ENCODE data around the gene ZDHHC14.
"Not testable (repeated sequence)": the region's sequence is repeated elsewhere in the genome, so short reads cannot be mapped to it uniquely, and the experiment has no call there.

ZDHHC14 gene

DNA sequence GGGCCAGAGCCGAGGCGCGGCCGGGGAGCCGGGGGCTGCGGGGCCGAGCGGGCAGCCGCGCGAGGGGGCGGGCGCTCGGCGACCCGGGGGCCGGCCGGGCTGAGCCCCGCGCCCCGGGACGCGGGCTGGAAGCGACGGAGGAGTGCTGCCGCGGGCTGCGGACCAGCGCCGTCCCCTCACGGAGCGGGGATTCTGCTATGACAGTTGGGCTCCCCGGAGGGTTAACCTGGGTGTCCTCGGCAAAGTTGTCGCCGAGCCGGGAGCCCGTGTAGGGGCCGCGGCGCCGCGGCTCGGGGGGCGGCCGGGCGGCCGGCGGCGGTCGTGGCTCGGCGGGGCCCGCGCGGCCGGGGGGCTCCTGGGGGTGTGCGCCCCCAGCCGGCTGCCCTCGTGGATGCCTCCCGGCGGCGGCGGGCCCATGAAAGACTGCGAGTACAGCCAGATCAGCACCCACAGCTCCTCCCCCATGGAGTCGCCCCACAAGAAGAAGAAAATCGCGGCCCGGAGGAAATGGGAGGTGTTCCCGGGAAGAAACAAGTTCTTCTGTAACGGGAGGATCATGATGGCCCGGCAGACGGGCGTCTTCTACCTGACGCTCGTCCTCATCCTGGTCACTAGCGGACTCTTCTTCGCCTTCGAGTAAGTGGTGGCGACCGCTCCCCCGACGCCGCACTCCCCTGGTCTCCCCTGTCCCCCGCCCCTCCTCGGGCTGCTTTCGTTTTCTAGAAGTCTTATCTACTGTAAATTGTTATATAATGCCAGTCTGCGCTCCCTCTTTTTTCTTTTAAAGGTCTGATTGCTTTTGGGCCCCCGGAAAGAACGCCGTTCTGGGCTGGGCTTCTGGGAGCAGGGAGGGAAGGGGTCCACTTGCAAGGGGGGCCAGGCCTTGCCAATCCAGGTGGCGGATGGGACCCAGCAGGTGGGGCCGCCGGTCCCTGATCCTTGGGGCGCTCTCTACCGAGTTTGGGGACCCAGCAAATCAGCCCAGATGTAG is 936 bp downstream of the ZDHHC14 start:
- DNase-seq = no peak

DNA sequence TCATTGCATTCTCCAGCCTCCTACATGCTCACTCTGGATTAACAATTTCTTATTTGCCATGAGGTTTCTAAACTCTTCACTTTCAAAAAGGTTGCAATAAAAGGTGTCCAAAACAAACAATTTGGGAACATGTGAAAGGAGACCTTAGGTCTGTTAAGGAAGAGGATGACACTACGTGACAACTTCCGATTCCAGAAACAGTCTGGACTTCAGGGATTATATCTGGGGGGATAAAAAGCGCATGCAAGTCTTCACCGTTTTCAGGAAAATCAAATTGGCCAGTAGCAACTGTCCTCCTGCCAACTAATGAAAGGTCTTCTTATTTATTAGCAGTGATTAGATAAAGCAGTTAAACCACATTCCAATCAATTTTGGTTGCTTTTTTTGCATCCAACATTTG is 1.8 kb downstream of the ZDHHC14 start:
- no peak for DNase-seq

GRCh38 chr6:157383471-157383870 is 2.5 kb downstream of the ZDHHC14 start:
- no peak for DNase-seq

DNA sequence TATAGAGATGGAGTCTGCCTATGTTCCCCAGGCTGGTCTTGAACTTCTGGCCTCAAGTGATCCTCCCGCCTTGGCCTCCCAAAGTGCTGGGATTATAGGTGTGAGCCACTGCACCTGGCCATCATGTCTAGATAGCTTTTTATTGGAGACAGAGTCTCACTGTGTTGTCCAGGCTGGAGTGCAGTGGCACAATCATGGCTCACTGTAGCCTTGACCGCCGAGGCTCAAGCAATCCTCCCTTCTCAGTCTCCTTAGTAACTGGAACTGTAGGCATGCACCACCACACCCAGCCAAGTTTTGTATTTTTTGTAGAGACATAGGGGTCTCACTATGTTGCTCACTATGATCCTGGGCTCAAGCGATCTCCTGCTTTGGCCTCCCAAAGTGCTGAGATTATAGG is 4.0 kb downstream of the ZDHHC14 start:
- DNase-seq = not testable (repeated sequence)

DNA sequence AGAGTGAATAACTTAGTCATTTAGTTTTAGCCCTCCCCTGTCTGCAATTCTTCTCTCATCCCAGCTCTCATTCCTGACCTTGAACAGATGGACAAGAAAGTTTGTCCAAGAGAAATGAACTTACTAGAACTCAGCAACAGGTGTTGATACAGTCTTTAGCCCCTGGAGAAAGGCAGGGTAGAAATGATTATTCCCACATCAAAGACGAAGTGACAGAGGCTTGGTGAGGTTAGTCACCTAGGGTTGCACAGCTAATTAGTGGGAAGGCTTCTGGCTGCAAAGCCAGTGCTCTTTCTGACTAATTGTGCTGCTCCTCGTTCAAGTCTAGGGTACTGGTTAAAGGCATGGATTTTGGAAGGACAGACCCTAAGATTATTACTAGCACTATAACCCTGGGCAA is 4.5 kb downstream of the ZDHHC14 start:
- no peak for DNase-seq

- no peak for DNase-seq
Observed at GRCh38 chr6:157386023-157386422, 5.0 kb downstream of the ZDHHC14 start.

DNA sequence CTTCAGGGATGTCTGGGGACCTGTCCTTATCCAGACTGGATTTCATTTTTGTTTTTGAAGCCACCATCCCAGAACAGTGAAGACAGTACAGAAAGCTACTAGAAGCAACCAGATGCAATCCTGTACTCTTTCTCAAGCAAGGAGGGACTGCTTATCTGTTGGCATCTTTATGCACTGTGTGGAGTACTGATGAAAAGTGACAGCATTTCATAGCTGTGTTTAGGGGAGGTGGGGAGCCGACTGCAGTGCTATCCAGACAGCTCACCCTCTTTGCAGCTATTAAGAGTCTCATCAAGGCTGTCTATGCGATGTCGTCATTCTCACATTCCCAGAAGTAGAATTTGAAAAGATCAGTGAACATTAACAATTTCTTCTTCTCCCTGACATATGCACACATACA is 5.5 kb downstream of the ZDHHC14 start:
- no peak for DNase-seq

- no peak for DNase-seq
Observed at GRCh38 chr6:157388924-157389323, 7.9 kb downstream of the ZDHHC14 start.

- no peak for DNase-seq
Observed at GRCh38 chr6:157390273-157391060, 9.5 kb downstream of the ZDHHC14 start.

DNA sequence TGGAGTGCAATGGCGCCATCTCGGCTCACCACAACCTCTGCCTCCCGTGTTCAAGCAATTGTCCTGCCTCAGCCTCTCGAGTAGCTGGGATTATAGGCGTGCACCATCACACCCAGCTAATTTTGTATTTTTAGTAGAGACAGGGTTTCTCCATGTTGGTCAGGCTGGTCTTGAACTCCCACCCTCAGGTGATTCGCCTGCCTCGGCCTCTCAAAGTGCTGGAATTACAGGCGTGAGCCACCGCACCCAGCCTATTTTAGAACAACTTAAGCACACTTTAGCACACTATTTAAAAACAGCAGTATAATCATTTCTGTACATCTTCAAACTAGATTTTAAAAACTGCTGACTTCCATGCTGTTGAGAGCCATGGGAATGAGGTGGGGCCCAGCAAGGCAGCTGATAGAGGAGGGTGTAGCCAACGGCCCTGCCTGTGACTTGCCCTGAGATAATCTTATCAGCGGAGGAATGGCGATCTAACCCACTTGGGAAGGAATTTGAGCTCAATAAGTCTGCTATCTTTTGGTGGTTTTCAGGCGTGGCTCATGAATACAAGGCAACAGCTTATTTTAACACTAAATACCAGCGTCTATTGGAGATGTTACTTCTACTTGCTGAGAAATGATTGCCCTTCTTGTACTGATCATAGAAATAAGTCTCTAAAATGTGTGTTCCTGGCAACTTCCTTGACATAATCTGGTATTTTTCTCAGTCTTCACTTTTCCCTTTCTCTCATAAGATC is 12.1 kb downstream of the ZDHHC14 start:
- no peak for DNase-seq

GRCh38 chr6:157393669-157394327 is 12.8 kb downstream of the ZDHHC14 start:
- DNase-seq = no peak

GRCh38 chr6:157395199-157395598 is 14.2 kb downstream of the ZDHHC14 start:
- not testable (repeated sequence) for DNase-seq

GRCh38 chr6:157396026-157396425 is 15.0 kb downstream of the ZDHHC14 start:
- DNase-seq = no peak

DNA sequence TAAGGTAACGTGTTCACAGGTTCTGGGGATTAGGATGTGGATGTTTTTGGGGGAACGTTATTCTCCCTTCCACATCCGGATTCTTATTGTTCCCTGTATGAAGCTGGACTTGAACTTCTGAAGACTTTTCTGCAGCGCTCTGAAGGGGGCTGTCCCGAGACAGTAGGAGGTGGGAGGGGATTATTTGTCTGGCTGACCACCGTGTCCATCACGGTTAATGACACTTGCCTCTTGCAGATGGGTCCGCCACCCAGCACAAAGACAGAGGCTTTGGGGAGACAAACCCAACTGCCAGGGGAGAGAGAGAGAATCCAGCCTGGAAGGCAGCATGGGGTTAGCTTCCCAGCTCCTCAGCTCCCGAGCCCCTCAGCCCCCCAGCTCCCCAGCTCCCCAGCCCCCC is 16.7 kb downstream of the ZDHHC14 start:
- DNase-seq = no peak

DNA sequence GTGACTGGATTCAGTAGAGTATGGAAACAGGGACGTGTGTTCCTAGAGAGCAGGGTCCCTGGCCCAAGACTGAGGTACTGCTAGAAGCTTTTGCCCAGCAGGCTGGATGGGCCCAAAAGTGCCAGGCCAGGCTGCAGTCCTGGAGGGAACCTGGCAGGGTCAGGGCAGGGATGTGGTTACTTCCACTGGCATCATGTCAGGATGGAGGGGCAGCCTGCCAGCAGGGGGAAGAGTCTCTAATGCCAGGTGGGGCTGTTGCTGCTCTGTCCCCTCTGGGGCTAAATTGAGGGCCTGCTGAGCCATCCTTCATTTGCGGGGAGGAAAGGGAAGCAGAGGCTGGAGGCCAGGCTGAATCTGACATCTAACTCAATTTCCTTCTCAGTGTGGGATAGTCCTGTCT is 17.2 kb downstream of the ZDHHC14 start:
- no peak for DNase-seq

- no peak for DNase-seq
Observed at GRCh38 chr6:157400676-157401075, 19.7 kb downstream of the ZDHHC14 start.

DNA sequence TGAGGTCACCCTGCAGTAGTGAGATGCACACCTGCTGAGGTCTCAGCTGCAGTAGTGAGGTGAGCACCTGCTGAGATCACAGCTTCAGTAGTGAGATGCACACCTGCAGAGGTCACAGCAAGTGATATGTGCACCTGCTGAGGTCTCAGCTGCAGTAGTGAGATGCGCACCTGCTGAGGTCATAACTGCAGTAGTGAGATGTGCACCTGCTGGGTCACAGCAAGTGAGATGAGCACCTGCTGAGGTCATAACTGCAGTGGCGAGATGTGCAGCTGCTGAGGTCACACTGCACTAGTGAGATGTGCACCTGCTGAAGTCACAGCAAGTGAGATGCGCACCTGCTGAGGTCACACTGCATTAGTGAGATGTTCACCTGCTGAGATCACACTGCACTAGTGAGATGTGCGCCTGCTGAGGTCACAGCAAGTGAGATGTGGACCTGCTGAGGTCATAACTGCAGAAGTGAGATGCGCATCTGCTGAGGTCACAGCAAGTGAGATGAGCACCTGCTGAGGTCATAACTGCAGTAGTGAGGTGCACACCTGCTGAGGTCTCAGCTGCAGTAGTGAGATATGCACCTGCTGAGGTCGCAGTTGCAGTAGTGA is 20.8 kb downstream of the ZDHHC14 start:
- DNase-seq = no peak

DNA sequence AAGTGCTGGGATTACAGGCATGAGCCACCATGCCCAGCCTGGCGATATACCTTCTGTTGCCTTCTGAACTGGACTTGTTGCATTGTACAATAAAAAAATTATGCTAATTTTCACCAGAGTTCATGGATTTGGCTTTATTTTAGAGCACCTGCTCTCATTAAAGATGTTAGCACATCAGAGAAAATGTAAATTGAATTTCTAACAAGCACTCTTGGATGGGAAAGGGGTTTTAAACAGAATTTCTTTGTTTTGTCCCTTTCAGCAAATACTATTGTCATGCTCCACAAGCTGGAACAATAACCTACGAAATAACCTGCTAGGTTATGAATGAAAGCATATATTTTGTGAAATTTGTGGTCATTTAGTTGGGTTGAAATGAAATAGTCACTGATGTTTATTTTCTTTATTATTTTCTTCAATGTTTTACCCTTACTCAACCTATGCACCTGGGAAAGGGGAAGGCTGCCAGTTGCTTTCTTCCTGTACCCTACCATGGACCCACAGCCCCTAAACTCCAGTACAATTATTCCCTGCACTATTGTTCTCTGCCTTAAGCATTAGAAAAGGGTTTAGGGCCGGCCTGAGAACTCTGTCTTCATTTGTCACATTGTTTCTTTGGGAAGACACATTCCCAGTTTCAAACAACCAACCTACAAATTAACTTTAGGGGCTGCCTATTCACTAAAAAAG is 22.2 kb downstream of the ZDHHC14 start:
- no peak for DNase-seq

DNA sequence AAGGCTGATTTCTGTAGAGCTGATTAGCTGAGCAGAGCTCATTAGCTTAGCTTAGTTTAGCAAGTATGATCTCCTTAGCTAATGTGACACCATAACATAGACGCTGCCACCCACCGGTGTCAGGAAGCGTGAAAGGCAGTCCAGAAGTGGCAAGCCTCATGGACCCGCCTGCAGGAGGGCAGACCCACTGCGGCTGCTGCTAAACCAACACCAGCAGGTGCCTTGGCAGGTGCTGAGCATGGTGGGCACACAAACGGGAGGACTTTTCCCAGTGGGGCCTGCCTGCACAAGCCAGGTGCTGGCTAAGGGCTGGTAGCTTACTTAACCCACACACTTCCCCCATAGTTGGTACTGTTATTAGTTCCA is 22.7 kb downstream of the ZDHHC14 start:
- peak; percentile 20 for DNase-seq

DNA sequence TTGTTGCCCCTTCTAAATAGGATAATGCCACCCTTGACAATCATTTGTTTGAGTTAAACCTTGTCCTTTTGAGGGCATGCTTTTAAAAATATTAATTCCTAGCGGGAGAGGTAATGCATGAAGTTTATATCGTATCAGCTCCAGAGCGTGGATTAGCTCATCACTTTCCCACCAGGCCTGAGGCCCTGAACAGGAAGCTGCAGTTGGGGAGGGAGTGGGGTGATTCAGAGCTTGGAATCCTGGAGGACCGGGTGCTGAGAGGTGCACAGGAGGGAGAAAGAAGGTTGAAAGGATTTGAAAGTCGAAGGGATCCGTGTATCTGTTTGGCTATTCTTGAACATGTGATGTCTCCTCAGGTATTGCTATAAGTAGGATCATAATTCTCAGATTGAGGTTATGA is 25.0 kb downstream of the ZDHHC14 start:
- no peak for DNase-seq

DNA sequence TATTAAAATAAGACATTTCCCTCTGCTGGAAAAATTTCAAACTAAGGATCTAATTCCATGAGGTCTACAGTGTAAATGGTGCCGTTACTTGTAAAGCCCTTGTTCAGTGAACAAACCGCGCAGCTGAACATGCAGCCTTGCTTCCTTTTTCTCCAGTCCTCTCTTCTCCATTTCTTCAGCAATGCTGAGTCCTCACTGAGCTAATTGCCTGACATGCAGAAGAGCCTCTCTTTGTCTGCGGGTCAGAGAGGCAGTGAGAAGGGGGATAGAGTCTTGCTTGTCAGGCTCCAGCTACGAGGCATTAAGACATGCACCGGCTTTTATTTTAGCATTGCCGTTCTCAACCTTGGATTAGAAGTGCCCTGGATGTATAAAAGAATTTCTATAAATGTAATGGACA is 25.7 kb downstream of the ZDHHC14 start:
- no peak for DNase-seq

DNA sequence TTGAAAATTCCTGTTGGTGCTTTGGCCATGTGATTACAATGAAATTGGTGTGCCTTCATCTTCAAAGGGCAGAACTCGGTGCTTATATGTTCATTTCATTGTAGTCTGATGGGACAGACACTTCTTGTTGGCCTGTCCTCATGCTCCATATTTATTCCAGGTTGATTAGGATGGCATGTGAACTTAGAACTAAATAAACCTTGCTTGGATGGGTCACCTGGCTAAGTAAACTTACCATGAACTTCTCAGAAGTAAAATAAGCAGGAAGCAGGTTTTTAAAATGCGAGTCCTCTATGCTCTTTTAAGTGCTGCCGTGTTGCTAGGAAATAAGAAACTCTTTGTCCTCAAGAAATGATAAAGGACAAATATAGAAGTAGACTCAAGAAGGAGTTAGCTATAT is 26.7 kb downstream of the ZDHHC14 start:
- DNase-seq = no peak
